GM23338 (cell line): ENCODE data around the gene SLC23A1. TPM values are rescaled to one million over a fixed set of nuclear protein-coding genes. Genes with fewer than 3 reads are reported as not detected.

Experiments
- CTCF ChIP-seq, 2 experiments: fragments of 200-600 bp in 1 of 2; sonication (generic) in 1 of 2; conservative IDR thresholded peaks; 2 replicates each; pipeline versions ENCODE4 v1.5.1 to v1.6.1; 2016 to 2017; ENCODE audit warnings: antibody characterized with exemption in 2 of 2, low read depth in 2 of 2, mild to moderate bottlenecking in 2 of 2, moderate library complexity in 1 of 2
- ETS1 ChIP-seq: IDR thresholded peaks from 2 replicates; pipeline ENCODE4 v1.6.1; 2016; ENCODE audit warnings: antibody characterized with exemption
- EZH2phosphoT487 ChIP-seq: fragments of 200-600 bp; sonication (generic); IDR thresholded peaks from one replicate; pipeline ENCODE4 v1.8.1; 2018; ENCODE audit warnings: antibody characterized with exemption; ENCODE audit not compliant: unreplicated experiment
- NANOG ChIP-seq: IDR thresholded peaks from 2 replicates; pipeline ENCODE4 v1.6.1; 2016; ENCODE audit warnings: antibody characterized with exemption, borderline replicate concordance
- ZNF114 ChIP-seq: fragments of 250-450 bp; sonication (Bioruptor Pico); IDR thresholded peaks from 2 replicates; pipeline ENCODE4 v1.5.0; 2020; ENCODE audit warnings: mild to moderate bottlenecking, moderate library complexity
- ZNF331 ChIP-seq: fragments of 250-450 bp; sonication (Bioruptor Pico); IDR thresholded peaks from 2 replicates; pipeline ENCODE4 v1.5.0; 2020; ENCODE audit warnings: low read depth, mild to moderate bottlenecking, moderate library complexity
- ZNF462 ChIP-seq: fragments of 250-450 bp; sonication (Bioruptor Pico); IDR thresholded peaks from 2 replicates; pipeline ENCODE4 v1.5.0; 2020; ENCODE audit warnings: mild to moderate bottlenecking, moderate library complexity
- polyA plus RNA-seq: library from polyadenylated mRNA; unstranded; fragments of >200 nt; fragmentation: Nextera tagmentation; extraction: Ambion mirVana; gene quantifications from 2 replicates; pipeline ENCODE4 v1.2.1, GENCODE V29; 2016
- total RNA-seq: library from RNA; depleted of rRNA; stranded (reverse); fragments of >200 nt; shearing (Covaris generic); gene quantifications from 2 replicates; pipeline ENCODE4 v1.2.3, GENCODE V29; 2014

The SLC23A1 gene
- total and polyA plus RNA-seq, 2 experiments from 2014 or later: 0.29 TPM; not detected in 1

- TF ChIP-seq ZNF462 (CRISPR knock-in tag): no peak
- no peak for TF ChIP-seq CTCF (conservative IDR thresholded peaks at IDR 0.05; ENCODE audit: low read depth in 2 of 2)
- no peak for TF ChIP-seq EZH2phosphoT487
- no peak for TF ChIP-seq NANOG
- TF ChIP-seq ZNF114 (CRISPR knock-in tag): no peak
- TF ChIP-seq ETS1: no peak
- no peak for TF ChIP-seq ZNF331 (CRISPR knock-in tag)
Observed at GRCh38 chr5:139406963-139407362, 23.9 kb upstream of the SLC23A1 start (continued).
